HFF-Myc (cell line): ENCODE data around the gene ARG2.
A peak's percentile ranks its signal among the peaks of the same experiment; 100 is the strongest.

Experiments used
- DNase-seq: peaks from one replicate; pipeline ENCODE4 v3.0.0-alpha.2; 2011; ENCODE audit warnings: low read depth; ENCODE audit errors: extremely low read depth
- H3K4me3 ChIP-seq: replicated peaks from 2 replicates; pipeline ENCODE4 v1.5.1; 2011; ENCODE audit warnings: low read depth, mild to moderate bottlenecking, control low read depth, low read length
- CTCF ChIP-seq: IDR thresholded peaks from 2 replicates; pipeline ENCODE4 v1.5.1; 2012; ENCODE audit warnings: mild to moderate bottlenecking, low read depth, low read length, control low read depth; ENCODE audit errors: missing control alignments

The ARG2 gene

GRCh38 chr14:67675219-67675582 lies 55.5 kb downstream of the ARG2 start:
- DNase-seq, result no peak
- peak overlapping the region; percentile 75 for H3K4me3 ChIP-seq
- TF ChIP-seq CTCF, result no peak

- DNase-seq, result no peak
- TF ChIP-seq CTCF, result no peak
- no peak overlapping the region for H3K4me3 ChIP-seq
Observed at GRCh38 chr14:67679006-67679405, 59.3 kb downstream of the ARG2 start.

GRCh38 chr14:67680121-67680602 lies 60.4 kb downstream of the ARG2 start:
- no peak for DNase-seq
- TF ChIP-seq CTCF, result no peak
- no peak overlapping the region for H3K4me3 ChIP-seq

GRCh38 chr14:67680941-67681340 lies 61.2 kb downstream of the ARG2 start:
- no peak for TF ChIP-seq CTCF
- no peak for DNase-seq
- H3K4me3 ChIP-seq, result no peak overlapping the region

- no peak for TF ChIP-seq CTCF
- no peak overlapping the region for H3K4me3 ChIP-seq
- no peak for DNase-seq
Observed at GRCh38 chr14:67683842-67684241, 64.1 kb downstream of the ARG2 start.

- no peak for DNase-seq
- no peak overlapping the region for H3K4me3 ChIP-seq
- TF ChIP-seq CTCF, result no peak
Observed at GRCh38 chr14:67690011-67690410, 70.3 kb downstream of the ARG2 start.

- no peak for TF ChIP-seq CTCF
- peak; percentile 77 for DNase-seq
- peak overlapping the region; percentile 97 for H3K4me3 ChIP-seq
Observed at GRCh38 chr14:67694791-67695393, 75.2 kb downstream of the ARG2 start.
